GM23248 (cell line): ENCODE measurements around the gene CPTP.

Source experiments
- EZH2 ChIP-seq: fragments of 200-600 bp; sonication (generic); IDR thresholded peaks from 2 replicates; pipeline ENCODE4 v1.6.1; 2018; ENCODE audit warnings: antibody characterized with exemption, mild to moderate bottlenecking; ENCODE audit not compliant: insufficient read depth, poor library complexity, severe bottlenecking
- EZH2phosphoT487 ChIP-seq: fragments of 200-600 bp; sonication (generic); IDR thresholded peaks from 2 replicates; pipeline ENCODE4 v1.6.1; 2018; ENCODE audit warnings: antibody characterized with exemption, moderate library complexity, mild to moderate bottlenecking, low read depth; ENCODE audit not compliant: insufficient read depth

GRCh38 chr1:1337793-1338147, 13.2 kb downstream of the CPTP start:
- no peak for TF ChIP-seq EZH2phosphoT487
- no peak for TF ChIP-seq EZH2
